ENCODE results near the gene PSMC2.

DNA sequence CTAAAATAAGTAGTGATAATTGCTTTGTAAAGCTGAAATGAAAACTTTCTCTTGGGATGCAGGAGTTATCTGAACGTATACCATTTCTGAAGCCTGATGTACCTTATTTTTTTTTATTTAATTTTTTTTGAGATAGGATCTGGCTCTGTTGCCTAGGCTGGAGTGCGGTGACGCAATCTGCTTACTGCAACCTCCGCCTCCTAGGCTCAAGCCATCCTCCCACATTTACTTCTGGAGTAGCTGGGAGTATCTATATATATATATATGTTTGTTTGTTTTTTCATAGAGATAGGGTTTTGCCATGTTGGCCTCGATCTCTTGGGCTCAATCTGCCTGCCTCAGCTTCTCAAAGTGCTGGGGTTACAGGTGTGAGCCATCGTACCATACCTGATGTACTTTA lies 47.8 kb upstream of the PSMC2 start:
- TF ChIP-seq, protein P1, sequence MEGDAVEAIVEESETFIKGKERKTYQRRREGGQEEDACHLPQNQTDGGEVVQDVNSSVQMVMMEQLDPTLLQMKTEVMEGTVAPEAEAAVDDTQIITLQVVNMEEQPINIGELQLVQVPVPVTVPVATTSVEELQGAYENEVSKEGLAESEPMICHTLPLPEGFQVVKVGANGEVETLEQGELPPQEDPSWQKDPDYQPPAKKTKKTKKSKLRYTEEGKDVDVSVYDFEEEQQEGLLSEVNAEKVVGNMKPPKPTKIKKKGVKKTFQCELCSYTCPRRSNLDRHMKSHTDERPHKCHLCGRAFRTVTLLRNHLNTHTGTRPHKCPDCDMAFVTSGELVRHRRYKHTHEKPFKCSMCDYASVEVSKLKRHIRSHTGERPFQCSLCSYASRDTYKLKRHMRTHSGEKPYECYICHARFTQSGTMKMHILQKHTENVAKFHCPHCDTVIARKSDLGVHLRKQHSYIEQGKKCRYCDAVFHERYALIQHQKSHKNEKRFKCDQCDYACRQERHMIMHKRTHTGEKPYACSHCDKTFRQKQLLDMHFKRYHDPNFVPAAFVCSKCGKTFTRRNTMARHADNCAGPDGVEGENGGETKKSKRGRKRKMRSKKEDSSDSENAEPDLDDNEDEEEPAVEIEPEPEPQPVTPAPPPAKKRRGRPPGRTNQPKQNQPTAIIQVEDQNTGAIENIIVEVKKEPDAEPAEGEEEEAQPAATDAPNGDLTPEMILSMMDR (conservative IDR thresholded peaks at IDR 0.05; ENCODE audit: low read length) = no peak
- TF ChIP-seq EZH2phosphoT487 (IDR thresholded peaks at IDR 0.05; ENCODE audit: borderline replicate concordance) = no peak
